ENCODE data around the gene IPP.
A peak's percentile ranks its signal among the peaks of the same experiment; 100 is the strongest.
"Not testable (repeated sequence)": the region's sequence is repeated elsewhere in the genome, so short reads cannot be mapped to it uniquely, and the experiment has no call there.

IPP gene

GRCh38 chr1:45750298-45751038 is at the start of gene IPP:
Gene IPP (minus strand): TSS chr1:45750653. CDS start chr1:45746411, 4,242 bp downstream.
- peak; percentile 97 for DNase-seq (ENCODE audit: low read depth)

DNA sequence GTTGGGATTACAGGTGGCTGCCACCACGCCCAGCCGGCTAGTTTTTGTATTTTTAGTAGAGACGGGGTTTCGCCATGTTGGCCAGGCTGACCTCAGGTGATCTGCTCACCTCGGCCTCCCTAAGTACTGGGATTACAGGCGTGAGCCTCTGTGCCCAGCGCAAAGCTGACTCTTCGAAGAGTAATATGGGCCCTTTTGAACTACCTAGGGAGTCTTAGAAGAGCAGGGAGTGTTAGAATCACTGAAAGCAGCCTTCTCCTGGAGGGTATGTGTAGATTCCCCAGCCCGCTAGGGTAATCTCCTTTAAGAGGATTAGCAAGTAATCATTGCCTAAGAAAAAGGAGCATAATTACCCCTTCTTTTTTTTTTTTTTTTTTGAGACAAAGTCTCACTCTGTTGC is 46.5 kb upstream of the IPP start:
- DNase-seq (ENCODE audit: low read depth) = no peak

DNA sequence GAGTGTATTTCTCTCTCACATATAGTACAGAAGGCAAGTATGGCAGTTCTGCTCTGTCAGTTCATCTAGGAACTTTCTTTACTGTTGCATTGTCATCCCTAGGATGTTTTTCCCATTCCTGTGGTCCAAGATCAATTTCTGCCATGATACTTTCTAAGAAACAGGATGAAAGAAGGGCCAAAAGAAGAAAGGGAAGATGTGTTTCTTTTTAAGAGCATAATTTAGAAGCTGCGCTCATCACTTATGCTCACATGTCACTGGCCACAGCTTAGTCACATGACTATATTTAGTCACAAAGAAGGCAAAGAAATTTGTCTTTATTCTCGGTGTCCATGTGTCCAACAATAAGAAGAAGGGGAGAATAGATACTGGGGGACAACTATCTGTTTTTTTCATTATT is 45.9 kb upstream of the IPP start:
- DNase-seq (ENCODE audit: low read depth) = no peak

- DNase-seq (ENCODE audit: low read depth) = no peak
These were observed 43.6 kb upstream of the IPP start for GRCh38 chr1:45793942-45794604.

GRCh38 chr1:45792744-45793143 is 42.3 kb upstream of the IPP start:
- no peak for DNase-seq (ENCODE audit: low read depth)

DNA sequence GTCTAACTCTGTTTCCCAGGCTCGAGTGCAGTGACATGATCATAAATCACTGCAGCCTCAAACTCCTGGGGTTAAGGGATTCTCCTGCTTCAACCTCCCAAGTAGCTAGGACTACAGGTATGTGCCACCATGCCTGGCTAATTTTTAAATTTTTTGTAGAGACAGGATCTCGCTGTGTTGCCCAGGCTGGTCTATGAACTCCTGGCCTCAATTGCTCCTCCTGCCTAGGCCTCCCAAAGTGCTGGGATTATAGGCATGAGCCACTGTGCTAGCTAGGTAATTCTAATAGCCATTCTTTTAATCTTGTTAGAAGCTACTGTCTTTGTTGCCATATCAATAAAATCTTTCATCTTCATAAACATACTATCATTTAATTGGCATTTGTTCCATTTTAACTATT is 39.1 kb upstream of the IPP start:
- DNase-seq (ENCODE audit: low read depth) = no peak

DNA sequence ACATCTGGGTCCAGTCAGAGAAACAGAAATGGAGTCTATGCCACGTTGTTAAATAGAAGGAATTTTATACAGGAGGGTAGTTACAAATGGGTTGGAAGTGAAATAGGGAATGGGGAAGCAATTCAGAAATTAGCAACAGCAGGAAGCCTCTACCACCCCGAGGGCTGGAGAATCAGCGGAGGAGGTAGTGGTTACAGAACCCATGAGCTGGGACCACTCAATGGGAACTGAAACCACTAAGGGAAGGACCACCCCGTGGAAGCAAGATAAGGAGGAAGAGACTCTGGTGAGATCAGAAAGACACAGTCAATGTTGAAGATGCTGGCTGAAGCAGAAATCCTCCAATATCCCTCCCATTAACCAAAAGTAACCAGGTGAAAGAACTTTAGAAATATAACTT is 37.5 kb upstream of the IPP start:
- no peak for DNase-seq (ENCODE audit: low read depth)

DNA sequence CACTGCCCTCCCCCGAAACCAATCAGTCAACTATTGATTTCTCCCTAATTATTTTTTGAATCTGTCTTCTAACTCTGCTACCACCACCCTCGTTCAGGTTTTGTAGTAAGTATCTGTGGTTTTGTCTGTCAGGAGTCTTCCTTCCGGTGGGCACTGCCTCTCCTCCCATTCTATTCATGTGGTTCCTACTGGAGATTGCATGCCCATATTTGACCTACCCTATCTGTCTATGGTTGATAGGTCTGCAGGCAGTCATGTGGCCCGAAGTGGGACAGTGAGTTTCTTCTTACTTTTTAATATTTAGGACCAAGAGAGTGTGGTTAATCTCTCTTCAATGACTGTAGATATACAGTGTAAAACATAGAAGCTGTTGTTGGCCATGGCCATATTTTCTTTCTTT is 35.1 kb upstream of the IPP start:
- DNase-seq (ENCODE audit: low read depth) = no peak

DNA sequence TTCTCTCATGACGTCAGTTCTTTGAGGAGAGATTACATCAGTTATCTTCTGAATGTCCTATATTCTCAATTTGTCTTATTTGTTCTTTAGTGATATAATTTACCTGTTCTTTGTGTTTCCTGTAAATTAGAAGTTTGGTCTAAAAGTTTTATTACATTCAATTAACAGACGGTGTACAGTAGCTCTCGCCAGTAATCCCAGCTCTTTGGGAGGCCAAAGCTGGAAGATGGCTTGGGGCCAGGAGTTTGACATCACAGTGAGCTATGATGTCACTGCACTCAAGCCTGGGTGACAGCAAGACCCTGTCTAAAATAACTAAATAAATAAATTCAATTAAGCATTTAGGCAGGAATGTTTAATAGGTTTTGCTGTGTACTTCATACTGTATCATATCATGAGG is 25.3 kb upstream of the IPP start:
- no peak for DNase-seq (ENCODE audit: low read depth)

DNA sequence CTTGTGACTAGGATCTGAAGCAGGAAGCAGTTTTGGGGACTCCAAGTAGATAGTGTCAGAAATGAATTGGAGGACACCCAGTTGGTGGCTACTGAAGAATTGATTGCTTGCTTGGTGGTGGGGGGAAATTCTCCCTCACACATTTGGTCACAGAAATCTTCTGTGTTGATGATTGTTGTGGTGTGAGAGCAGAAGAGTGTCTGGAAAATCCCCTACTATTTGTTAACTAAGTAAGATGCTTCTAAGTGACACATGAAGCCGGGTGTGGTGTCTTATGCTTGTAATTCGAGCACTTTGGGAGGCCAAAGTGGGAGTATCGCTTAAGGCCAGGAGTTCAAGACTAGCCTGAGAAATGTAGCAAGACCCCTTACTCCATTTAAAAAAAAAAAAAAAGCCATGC is 22.5 kb upstream of the IPP start:
- DNase-seq (ENCODE audit: low read depth) = no peak

DNA sequence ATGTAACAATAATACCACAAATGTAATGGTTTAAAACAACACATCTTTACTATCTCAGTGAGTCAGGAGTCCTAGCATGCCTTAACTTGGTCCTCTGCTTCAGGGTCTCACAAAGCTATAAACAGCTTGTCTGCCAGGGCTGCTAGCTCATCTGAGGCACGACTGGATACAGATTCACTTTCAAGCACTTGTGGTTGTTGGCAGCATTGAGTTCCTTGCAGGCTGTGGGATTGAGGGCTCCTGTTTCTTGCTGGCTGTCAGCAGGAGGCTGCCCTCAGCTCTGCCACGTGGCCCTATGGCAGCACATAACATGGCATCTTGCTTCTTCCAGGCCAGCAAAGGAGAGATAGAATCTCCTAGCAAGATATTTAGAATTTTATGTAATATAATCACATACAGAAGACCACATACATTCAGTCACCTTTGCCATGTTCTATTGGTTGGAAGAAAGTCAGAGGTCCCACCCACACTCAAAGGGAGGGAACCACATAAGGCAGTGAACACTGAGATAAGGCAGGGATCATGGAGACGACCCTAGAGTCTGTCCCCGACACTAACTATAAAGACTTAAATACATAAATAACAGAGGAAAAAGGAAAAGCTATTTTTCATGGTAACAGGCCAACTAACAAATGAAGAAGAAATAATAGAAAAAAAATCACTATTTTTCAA is 18.9 kb upstream of the IPP start:
- DNase-seq (ENCODE audit: low read depth) = no peak

DNA sequence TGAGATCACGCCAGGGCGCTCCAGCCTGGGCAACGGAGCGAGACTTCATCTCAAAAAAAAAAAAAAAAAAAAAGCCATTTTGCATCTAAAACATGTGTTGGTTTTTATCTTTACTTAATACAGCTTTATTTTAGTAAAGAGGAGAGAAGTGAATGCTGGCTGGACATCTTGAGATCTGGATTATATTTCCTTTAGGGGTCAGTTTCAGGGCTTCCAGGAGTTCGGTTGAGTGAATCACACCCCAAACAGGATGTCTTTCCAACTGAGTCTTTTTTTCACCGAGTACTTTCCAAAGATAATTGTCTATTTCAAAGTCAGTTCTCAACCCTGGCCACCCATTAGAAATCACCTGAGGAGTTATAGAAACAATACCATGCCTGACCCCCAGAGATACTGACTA is 16.6 kb upstream of the IPP start:
- peak; percentile 49 for DNase-seq (ENCODE audit: low read depth)

- no peak for DNase-seq (ENCODE audit: low read depth)
These were observed 15.7 kb upstream of the IPP start for GRCh38 chr1:45765999-45766792.

DNA sequence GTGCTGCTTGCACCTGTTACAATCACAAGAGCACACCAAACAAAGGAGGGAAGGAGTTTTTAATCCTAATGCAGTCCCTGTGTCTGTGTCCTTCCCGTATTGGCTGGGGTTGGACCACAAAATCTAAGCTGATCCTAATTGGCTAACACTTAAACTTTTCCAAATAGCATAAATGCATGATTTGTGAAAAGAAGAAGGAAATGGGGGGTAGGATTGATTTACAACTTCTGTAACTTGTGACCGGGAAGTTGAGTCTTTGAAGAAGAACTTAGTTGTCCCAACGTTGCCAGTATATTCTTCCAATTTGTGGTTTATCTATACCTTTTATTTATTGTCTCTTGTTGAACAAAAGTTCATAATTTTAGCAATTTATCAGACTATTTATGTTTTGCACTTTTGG is 11.8 kb upstream of the IPP start:
- DNase-seq (ENCODE audit: low read depth) = no peak

DNA sequence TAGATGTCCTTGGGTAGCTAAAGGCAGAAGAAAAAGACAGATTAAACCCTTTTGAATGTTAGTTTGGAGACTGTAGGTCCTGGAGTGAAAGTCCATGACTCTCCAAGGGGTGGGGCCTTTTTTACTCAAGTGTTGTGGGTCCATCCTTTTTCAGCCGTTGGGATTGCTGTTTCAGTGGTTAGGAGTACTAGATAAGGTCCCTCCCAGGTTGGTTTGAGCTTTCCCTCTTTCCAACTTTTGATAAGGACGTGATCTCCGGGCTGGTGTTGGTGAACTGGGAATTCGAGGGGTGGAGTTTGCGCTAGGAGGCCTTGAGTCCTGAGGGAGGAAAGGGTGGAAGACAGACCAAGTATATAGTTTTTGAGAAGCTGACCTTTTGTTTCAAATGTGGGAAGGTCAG is 5.2 kb upstream of the IPP start:
- no peak for DNase-seq (ENCODE audit: low read depth)

DNA sequence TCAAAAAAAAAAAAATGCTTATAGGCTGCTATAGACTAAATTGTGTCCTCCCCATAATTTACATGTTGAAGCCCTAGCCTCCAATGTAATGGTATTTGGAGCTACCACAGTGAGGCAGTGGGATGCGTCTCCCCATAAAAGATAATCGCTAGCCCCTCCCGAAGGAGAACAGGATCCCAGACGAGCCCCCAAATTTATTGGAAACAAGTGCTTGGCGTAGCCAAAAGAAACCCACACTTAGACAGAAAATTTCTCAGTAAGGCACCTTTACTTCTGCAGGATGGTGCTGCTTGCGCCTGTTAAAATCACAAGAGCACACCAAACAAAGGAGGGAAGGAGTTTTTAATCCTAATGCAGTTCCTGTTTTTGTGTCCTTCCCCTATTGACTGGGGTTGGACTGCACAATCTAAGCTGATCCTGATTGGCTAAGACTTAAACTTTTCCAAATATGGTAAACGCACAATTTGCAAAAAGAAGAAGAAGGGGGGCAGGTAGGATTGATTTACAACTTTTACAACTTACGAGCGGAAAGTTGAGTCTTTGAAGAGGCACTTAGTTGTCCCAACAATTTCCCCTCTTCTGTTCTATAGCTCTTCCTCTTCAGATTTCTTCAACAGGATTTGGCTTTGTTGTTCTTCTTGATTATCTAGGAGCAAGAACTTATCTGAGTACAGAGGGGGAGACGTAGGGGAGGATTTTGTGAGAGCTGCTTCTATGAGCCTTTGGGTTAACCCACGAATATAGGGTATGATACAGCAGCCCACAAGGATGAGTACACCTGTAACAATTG is 3.0 kb upstream of the IPP start:
- DNase-seq (ENCODE audit: low read depth) = no peak

- DNase-seq (ENCODE audit: low read depth) = no peak
These were observed 2.1 kb upstream of the IPP start for GRCh38 chr1:45752441-45753052.

GRCh38 chr1:45752014-45752413 is 1.6 kb upstream of the IPP start:
- DNase-seq (ENCODE audit: low read depth) = no peak

- DNase-seq (ENCODE audit: low read depth) = not testable (repeated sequence)
These were observed 786 bp upstream of the IPP start for GRCh38 chr1:45751039-45751838.

DNA sequence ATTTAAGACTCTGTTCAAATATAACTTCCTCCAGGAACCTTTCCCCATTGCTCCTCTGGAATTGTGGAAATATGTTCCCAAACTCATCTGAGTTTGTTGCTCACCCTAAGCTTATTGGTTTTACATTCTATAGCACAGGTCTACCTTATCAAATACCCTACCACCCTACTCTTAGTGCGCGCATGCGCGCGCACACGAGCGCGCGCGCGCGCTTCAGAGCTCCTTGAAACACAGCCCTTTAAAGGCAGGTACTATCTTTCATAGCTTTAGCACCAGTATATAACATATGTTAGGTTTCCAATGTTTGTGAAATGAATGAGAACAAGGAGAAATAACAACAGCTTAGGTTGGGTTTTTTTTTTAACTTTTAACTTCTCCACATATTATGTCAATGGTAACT is 3.5 kb downstream of the IPP start:
- DNase-seq (ENCODE audit: low read depth) = no peak
